IMR-90 (cell line): Measurements from ENCODE around the gene FNDC3B. TPM values are rescaled to one million over a fixed set of nuclear protein-coding genes. Genes with fewer than 3 reads are reported as not detected.

Source experiments
- ATAC-seq: fragments of 200-7000 bp; cut with Tn5 transposase; 2 replicates; pipeline ENCODE4 v1.9.1; 2020; ENCODE audit warnings: low read depth, mild to moderate bottlenecking, moderate library complexity
- BruUV-seq: library from RNA; stranded (reverse); fragments of 400-500 nt; replicated peaks from 2 replicates; lab custom pipeline; 2021; lab: Mats Ljungman, UMichigan
- CTCF ChIA-PET: fragments of 300-600 bp; formaldehyde crosslinking; extraction: SDS; loops from one replicate; lab custom pipeline; 2021; ENCODE audit warnings: antibody characterized with exemption; lab: Yijun Ruan, JAX
- POLR2A ChIA-PET: fragments of 300-600 bp; sonication (Branson Sonifier 250); formaldehyde crosslinking; loops from one replicate; lab custom pipeline; 2022; ENCODE audit warnings: antibody characterized with exemption; ENCODE audit not compliant: unreplicated experiment; lab: Charles Lee
- DNase-seq: peaks from one replicate; pipeline ENCODE4 v3.0.0; 2013
- H2AFZ ChIP-seq: replicated peaks from 2 replicates; pipeline ENCODE3; 2013; ENCODE audit warnings: low read length, mild to moderate bottlenecking; ENCODE audit not compliant: poor library complexity
- H2AK5ac ChIP-seq: 2 replicates; pipeline ENCODE4 v1.6.1; 2013; ENCODE audit warnings: low read depth, low read length, inconsistent platforms
- H2AK9ac ChIP-seq: replicated peaks from 2 replicates; pipeline ENCODE3; 2013; ENCODE audit warnings: mild to moderate bottlenecking, low read depth, low read length, moderate library complexity; ENCODE audit not compliant: poor library complexity
- H2BK120ac ChIP-seq: 2 replicates; pipeline ENCODE4 v1.6.1; 2013; ENCODE audit warnings: low read depth, low read length, inconsistent platforms
- H2BK15ac ChIP-seq: 3 replicates; pipeline ENCODE4 v1.6.1; 2013; ENCODE audit warnings: low read depth, low read length, inconsistent platforms
- H2BK20ac ChIP-seq: 2 replicates; pipeline ENCODE4 v1.6.1; 2013; ENCODE audit warnings: low read depth, mild to moderate bottlenecking, inconsistent platforms, low read length, moderate library complexity
- H2BK5ac ChIP-seq: 2 replicates; pipeline ENCODE4 v1.6.1; 2013; ENCODE audit warnings: mild to moderate bottlenecking, low read depth, low read length, inconsistent platforms; ENCODE audit not compliant: poor library complexity, severe bottlenecking
- H3K14ac ChIP-seq: replicated peaks from 2 replicates; pipeline ENCODE4 v1.6.1; 2013; ENCODE audit warnings: low read depth, low read length, inconsistent platforms
- H3K18ac ChIP-seq: 2 replicates; pipeline ENCODE4 v1.6.1; 2013; ENCODE audit warnings: low read depth, low read length, control low read depth
- H3K23ac ChIP-seq: 2 replicates; pipeline ENCODE4 v1.6.1; 2013; ENCODE audit warnings: low read depth, low read length, inconsistent platforms
- H3K27ac ChIP-seq: 2 replicates; pipeline ENCODE4 v1.5.1; 2013; ENCODE audit warnings: mild to moderate bottlenecking, control low read depth, low read length; ENCODE audit not compliant: insufficient read depth
- H3K27me3 ChIP-seq: 2 replicates; pipeline ENCODE4 v1.6.1; 2013; ENCODE audit warnings: low read length; ENCODE audit not compliant: control insufficient read depth, insufficient read depth
- H3K36me3 ChIP-seq: 2 replicates; pipeline ENCODE4 v1.6.1; 2013; ENCODE audit warnings: low read length, mixed read lengths; ENCODE audit not compliant: control insufficient read depth, insufficient read depth
- H3K4ac ChIP-seq: 2 replicates; pipeline ENCODE4 v1.6.1; 2013; ENCODE audit warnings: low read depth, low read length, inconsistent platforms
- H3K4me1 ChIP-seq: 2 replicates; pipeline ENCODE4 v1.6.1; 2013; ENCODE audit warnings: low read length, mixed read lengths; ENCODE audit not compliant: control insufficient read depth, insufficient read depth
- H3K4me2 ChIP-seq: 2 replicates; pipeline ENCODE4 v1.6.1; 2013; ENCODE audit warnings: low read depth, mild to moderate bottlenecking, control low read depth, low read length, moderate library complexity
- H3K4me3 ChIP-seq: 2 replicates; pipeline ENCODE4 v1.5.1; 2013; ENCODE audit warnings: low read depth, mild to moderate bottlenecking, control low read depth, low read length, moderate library complexity; ENCODE audit not compliant: insufficient read depth
- H3K56ac ChIP-seq: 2 replicates; pipeline ENCODE4 v1.6.1; 2013; ENCODE audit warnings: low read length, inconsistent platforms; ENCODE audit not compliant: insufficient read depth; ENCODE audit errors: extremely low read depth
- H3K79me1 ChIP-seq, 2 experiments: 2 replicates each; pipeline ENCODE4 v1.6.1; 2013; ENCODE audit warnings: low read length in 2 of 2, inconsistent platforms in 1 of 2, low read depth in 1 of 2
- H3K9ac ChIP-seq: 2 replicates; pipeline ENCODE4 v1.6.1; 2013; ENCODE audit warnings: low read depth, low read length, control low read depth
- H3K9me1 ChIP-seq: 2 replicates; pipeline ENCODE4 v1.6.1; 2013; ENCODE audit warnings: low read length, inconsistent platforms; ENCODE audit not compliant: insufficient read depth
- H3K9me3 ChIP-seq: 2 replicates; pipeline ENCODE4 v1.6.1; 2013; ENCODE audit warnings: low read length; ENCODE audit not compliant: control insufficient read depth, insufficient read depth
- H4K20me1 ChIP-seq: 2 replicates; pipeline ENCODE4 v1.6.1; 2013; ENCODE audit warnings: low read length, inconsistent platforms; ENCODE audit not compliant: insufficient read depth
- H4K5ac ChIP-seq: 2 replicates; pipeline ENCODE4 v1.6.1; 2013; ENCODE audit warnings: mild to moderate bottlenecking, low read depth, low read length, control low read depth
- H4K8ac ChIP-seq, 2 experiments: 2 replicates each; pipeline ENCODE4 v1.6.1; 2013; ENCODE audit warnings: low read depth in 2 of 2, low read length in 2 of 2, control low read depth in 1 of 2, inconsistent platforms in 1 of 2
- H4K91ac ChIP-seq: 2 replicates; pipeline ENCODE4 v1.6.1; 2013; ENCODE audit warnings: low read depth, low read length, inconsistent platforms; ENCODE audit not compliant: insufficient read depth
- BHLHE40 ChIP-seq: fragments of 150-350 bp; IDR thresholded peaks from 2 replicates; pipeline ENCODE4 v1.6.1; 2016; ENCODE audit warnings: mild to moderate bottlenecking, low read depth, low read length
- CEBPB ChIP-seq: IDR thresholded peaks from 2 replicates; pipeline ENCODE4 v1.6.1; 2012; ENCODE audit warnings: low read depth, low read length, improper control_type of control experiment
- MAFK ChIP-seq: IDR thresholded peaks from 2 replicates; pipeline ENCODE4 v1.6.1; 2012; ENCODE audit warnings: low read depth, low read length, improper control_type of control experiment
- RCOR1 ChIP-seq: IDR thresholded peaks from 2 replicates; pipeline ENCODE4 v1.6.1; 2012; ENCODE audit warnings: mild to moderate bottlenecking, low read length, improper control_type of control experiment; ENCODE audit not compliant: insufficient replicate concordance
- RFX5 ChIP-seq: IDR thresholded peaks from 2 replicates; pipeline ENCODE4 v1.8.0; 2012; ENCODE audit warnings: low read depth, mild to moderate bottlenecking, low read length, moderate library complexity
- SMC3 ChIP-seq: fragments of 150-350 bp; IDR thresholded peaks from 2 replicates; pipeline ENCODE4 v1.6.1; 2016; ENCODE audit warnings: low read depth, mild to moderate bottlenecking, antibody characterized with exemption, low read length, moderate library complexity
- USF2 ChIP-seq: fragments of 150-350 bp; IDR thresholded peaks from 2 replicates; pipeline ENCODE4 v1.6.1; 2017; ENCODE audit warnings: mild to moderate bottlenecking, antibody characterized with exemption, low read length, low read depth
- dilution Hi-C: fragments of 300-500 bp; cut with HindIII; formaldehyde crosslinking; loops from one replicate; pipeline ENCODE4 v1.14.3; 2018; ENCODE audit warnings: low sequenced_read_pairs; ENCODE audit not compliant: unreplicated experiment
- in situ Hi-C: fragments of 300-500 bp; cut with MboI; formaldehyde crosslinking; loops from 3 replicates; pipeline ENCODE4 v1.14.3; 2019; ENCODE audit warnings: low sequenced_read_pairs, inconsistent platforms, mixed read lengths
- intact Hi-C: fragments of 100-400 bp; cut with micrococcal nuclease; formaldehyde crosslinking; loops from 2 replicates; pipeline ENCODE4 v1.10.0; 2022
- polyA plus RNA-seq, 3 experiments: library from polyadenylated mRNA; depleted of rRNA; stranded (reverse); fragments of >200 nt; gene quantifications; 2 replicates each; pipeline ENCODE4 v1.2.3, GENCODE V29; 2012; ENCODE audit warnings: low replicate concordance in 1 of 3
- total RNA-seq: library from RNA; depleted of rRNA; stranded (reverse); fragments of >200 nt; gene quantifications from 2 replicates; pipeline ENCODE4 v1.2.3, GENCODE V29; 2012

FNDC3B gene
- total and polyA plus RNA-seq, 2 of the 4 experiments (the other 2 are of a cell fraction) = 23.9 to 150 TPM

- Histone ChIP-seq H3K27ac (no peak overlapping the region), H2BK120ac (no peak overlapping the region), H3K4me2 (no peak overlapping the region), H3K4me1 (peaks cover 2% of the 10 kb centered on the region), H3K36me3 (peaks cover 52% of the 10 kb centered on the region), H3K27me3 (no peaks in the 10 kb centered on the region), H3K9ac (no peak overlapping the region), H2BK20ac (no peak overlapping the region), H3K9me1 (peaks cover 16% of the 10 kb centered on the region), H2AFZ (no peak overlapping the region), H2BK5ac (no peak overlapping the region), H3K23ac (no peak overlapping the region), H3K14ac (no peak overlapping the region), H3K18ac (no peak overlapping the region), H3K4ac (no peak overlapping the region), H2BK15ac (no peak overlapping the region), H4K91ac (no peak overlapping the region), H4K20me1 (peaks cover 16% of the 10 kb centered on the region; the same call in 1 of the 2 replicates), H2AK5ac (no peak overlapping the region), H3K9me3 (no peaks in the 10 kb centered on the region), H4K5ac (no peak overlapping the region), H3K4me3 (no peak overlapping the region), H2AK9ac (no peak overlapping the region), H3K79me1 (peaks cover 21 to 66% of the 10 kb centered on the region in 2 experiments), H4K8ac (no peak overlapping the region; a peak in 1 of 4 replicates), H3K56ac (no peak overlapping the region)
- DNase-seq (no peak), ATAC-seq (no peak)
- in situ Hi-C loops = no loop called here
- TF ChIP-seq USF2 = no peak
- no peak for TF ChIP-seq MAFK
- TF ChIP-seq CEBPB = no peak
- TF ChIP-seq BHLHE40 = no peak
- TF ChIP-seq SMC3 = no peak
- no peak for TF ChIP-seq RFX5
- no peak for TF ChIP-seq RCOR1
- intact Hi-C loops = no loop called here
- no TSS peak for BruUV-seq
- ChIA-PET CTCF (no interaction called here), POLR2A (no interaction called here)
- dilution Hi-C loops = no loop called here
These were observed 337.0 kb downstream of the FNDC3B start for GRCh38 chr3:172376402-172376801.
